H1 (cell line): ENCODE results near the gene TTC27.

ENCODE experiments used
- MAFK ChIP-seq: IDR thresholded peaks from 2 replicates; pipeline ENCODE4 v1.6.1; 2012; ENCODE audit warnings: low read depth, mild to moderate bottlenecking, improper control_type of control experiment, low read length
- RAD21 ChIP-seq, 2 experiments: IDR thresholded peaks in 1 of 2; conservative IDR thresholded peaks in 1 of 2; 2 replicates each; pipeline ENCODE4 v1.6.1; 2011; ENCODE audit warnings: low read depth in 2 of 2, low read length in 2 of 2, improper control_type of control experiment in 1 of 2, inconsistent platforms in 1 of 2, mild to moderate bottlenecking in 1 of 2, moderate library complexity in 1 of 2
- SUZ12 ChIP-seq: fragments of 200-600 bp; sonication (generic); IDR thresholded peaks from 2 replicates; pipeline ENCODE4 v1.6.1; 2012; ENCODE audit warnings: mild to moderate bottlenecking, inconsistent platforms, low read length, moderate library complexity, mixed read lengths

DNA sequence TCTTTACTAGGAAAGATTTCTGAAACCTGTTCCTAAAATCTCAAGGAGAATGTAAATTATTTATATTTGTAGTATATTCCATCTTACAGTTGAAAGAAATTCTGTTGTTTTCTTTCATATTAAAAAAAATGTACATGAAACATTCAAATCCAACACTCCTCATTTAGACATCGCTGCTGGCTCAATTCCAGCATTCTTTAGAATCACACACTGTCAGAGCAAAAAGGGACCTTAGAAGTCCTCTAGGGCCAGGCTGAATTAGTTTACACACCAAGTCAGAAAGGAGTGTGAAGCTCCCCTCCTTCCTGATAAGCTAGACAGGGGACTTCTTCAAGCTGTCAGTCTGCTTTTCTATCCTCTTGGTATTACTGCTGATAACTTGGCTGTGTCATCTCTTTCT, 160.3 kb downstream of the TTC27 start:
- TF ChIP-seq MAFK (no peak), RAD21 (IDR thresholded peaks at IDR 0.05 in 1 of 2, conservative IDR thresholded peaks at IDR 0.05 in 1 of 2; ENCODE audit: low read depth in 2 of 2, low read length in 2 of 2) (no peak), SUZ12 (no peak)
